Gastrocnemius medialis (tissue), 4 donors: Measurements from ENCODE around the gene PRR33.

Source experiments
- POLR2A ChIP-seq, 2 donors: fragments of 450-650 bp; IDR thresholded peaks; one replicate each; pipeline ENCODE4 v1.6.1; 2017; ENCODE audit warnings: antibody characterized with exemption in 2 of 2, mild to moderate bottlenecking in 2 of 2, moderate library complexity in 2 of 2
- TF ChIP-seq, protein P1 (sequence below), 5 experiments: fragments of 450-650 bp in 3 of 5; fragments of 200-600 bp in 2 of 5; sonication (generic) in 2 of 5; IDR thresholded peaks in 4 of 5; conservative IDR thresholded peaks in 1 of 5; 1 replicate in 4 of 5; 2 replicates in 1 of 5; pipeline ENCODE4 v1.5.1; 2016 to 2019; ENCODE audit warnings: antibody characterized with exemption in 5 of 5, mild to moderate bottlenecking in 3 of 5, moderate library complexity in 3 of 5

DNA sequence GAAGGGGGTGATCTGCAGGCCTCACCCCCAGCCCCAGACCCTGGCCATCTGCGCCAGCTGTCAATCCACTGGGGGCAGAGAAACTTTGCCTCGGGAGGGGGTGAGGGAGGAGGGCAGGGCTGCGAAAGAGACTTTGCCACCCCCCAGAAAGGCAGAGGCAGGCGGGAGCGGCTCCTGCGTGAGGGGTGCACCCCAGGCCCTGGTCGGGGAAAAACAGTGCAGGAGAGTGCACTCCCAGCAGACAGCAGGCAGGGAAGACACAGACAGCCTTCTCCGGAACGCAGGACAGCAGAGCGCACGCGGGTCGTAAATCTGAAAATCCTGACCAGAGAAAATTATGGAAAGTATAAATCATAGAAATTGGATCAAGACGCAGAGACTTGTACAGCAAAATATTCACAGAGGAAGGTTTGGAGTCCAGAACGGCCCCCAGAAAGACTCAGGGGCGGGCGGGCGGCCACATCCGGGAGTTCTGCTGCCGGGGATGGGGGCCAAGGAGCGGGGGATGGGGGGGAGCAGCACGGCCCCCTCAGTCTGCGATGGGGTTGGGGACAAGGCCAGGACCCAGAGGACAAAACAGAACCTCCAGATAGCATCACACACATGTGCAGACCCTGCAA is 47.4 kb upstream of the PRR33 start:
- TF ChIP-seq, protein P1, sequence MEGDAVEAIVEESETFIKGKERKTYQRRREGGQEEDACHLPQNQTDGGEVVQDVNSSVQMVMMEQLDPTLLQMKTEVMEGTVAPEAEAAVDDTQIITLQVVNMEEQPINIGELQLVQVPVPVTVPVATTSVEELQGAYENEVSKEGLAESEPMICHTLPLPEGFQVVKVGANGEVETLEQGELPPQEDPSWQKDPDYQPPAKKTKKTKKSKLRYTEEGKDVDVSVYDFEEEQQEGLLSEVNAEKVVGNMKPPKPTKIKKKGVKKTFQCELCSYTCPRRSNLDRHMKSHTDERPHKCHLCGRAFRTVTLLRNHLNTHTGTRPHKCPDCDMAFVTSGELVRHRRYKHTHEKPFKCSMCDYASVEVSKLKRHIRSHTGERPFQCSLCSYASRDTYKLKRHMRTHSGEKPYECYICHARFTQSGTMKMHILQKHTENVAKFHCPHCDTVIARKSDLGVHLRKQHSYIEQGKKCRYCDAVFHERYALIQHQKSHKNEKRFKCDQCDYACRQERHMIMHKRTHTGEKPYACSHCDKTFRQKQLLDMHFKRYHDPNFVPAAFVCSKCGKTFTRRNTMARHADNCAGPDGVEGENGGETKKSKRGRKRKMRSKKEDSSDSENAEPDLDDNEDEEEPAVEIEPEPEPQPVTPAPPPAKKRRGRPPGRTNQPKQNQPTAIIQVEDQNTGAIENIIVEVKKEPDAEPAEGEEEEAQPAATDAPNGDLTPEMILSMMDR (IDR thresholded peaks at IDR 0.05 in 4 of 5, conservative IDR thresholded peaks at IDR 0.05 in 1 of 5): no peak
- TF ChIP-seq POLR2A (IDR thresholded peaks at IDR 0.05): no peak
